ENCODE measurements around the gene GNL2.

DNA sequence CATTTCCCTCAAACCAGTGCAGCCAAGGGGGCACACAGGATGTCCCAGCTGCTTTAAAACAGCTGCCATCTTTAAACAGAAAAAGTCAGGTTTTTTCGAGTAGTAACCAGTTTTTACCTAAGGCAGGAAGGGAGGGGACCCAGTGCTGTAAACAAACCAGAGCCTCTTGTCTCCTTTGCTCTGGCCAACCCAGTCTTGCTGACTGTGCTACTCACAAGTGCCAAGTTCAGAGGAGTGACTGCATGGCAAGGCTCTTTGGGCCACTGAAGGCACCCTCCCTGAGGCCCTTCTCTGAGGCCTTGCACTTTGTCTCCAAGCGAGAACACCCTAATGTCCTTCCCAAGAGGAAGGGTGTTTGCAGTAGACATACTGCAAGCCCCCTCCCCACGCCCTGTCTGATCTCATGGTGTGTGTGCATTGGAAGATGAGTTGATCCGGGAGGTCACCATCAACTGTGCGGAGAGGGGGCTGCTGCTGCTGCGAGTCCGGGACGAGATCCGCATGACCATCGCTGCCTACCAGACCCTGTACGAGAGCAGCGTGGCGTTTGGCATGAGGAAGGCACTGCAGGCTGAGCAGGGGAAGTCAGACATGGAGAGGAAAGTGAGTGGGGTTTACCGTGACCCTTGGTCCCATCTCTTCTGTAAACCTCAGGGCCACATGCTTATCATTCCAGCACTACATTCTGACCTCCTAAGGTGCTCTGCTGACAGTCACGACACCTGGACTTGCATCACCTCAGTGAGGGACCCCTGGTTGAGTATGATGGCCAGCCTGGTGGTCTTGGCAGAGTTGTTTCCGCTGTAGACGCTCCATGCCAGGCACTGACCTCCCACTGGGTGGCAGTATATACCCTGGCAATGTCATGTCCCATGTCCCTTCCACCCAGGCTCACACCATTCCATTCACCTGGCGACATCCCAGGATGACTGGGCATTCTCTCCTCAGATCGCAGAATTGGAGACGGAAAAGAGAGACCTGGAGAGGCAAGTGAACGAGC is 34.3 kb downstream of the GNL2 start:
- TF ChIP-seq CTCF (optimal IDR thresholded peaks at IDR 0.05 in 1 of 3, IDR thresholded peaks at IDR 0.05 in 1 of 3, conservative IDR thresholded peaks at IDR 0.05 in 1 of 3; ENCODE audit: extremely low read depth in 1 of 3, insufficient read depth in 2 of 3, low read length in 3 of 3), result peak; percentile 62 to 92 (median 67)
- no peak for TF ChIP-seq EZH2 (IDR thresholded peaks at IDR 0.05; ENCODE audit: low read length)
